Left lung (tissue), 10 donors: ENCODE data around the gene RIMS1. TPM values are rescaled to one million over a fixed set of nuclear protein-coding genes. Genes with fewer than 3 reads are reported as not detected.

Experiments
- ATAC-seq: fragments of 200-7000 bp; cut with Tn5 transposase; one replicate; pipeline ENCODE4 v1.9.1; 2020; ENCODE audit warnings: moderate library complexity
- DNase-seq, 4 donors: peaks; one replicate each; pipeline ENCODE4 v3.0.0-alpha.2; 2013 to 2020
- H3K27ac ChIP-seq, 2 donors: fragments of 200-600 bp; sonication (generic) in 1 of 2; one replicate each; pipeline versions ENCODE4 v1.5.0 to v1.8.0; 2020 to 2021
- H3K27me3 ChIP-seq, 2 donors: fragments of 200-600 bp; sonication (generic) in 1 of 2; one replicate each; pipeline versions ENCODE4 v1.5.0 to v1.8.0; 2020 to 2021
- H3K36me3 ChIP-seq, 2 donors: fragments of 200-600 bp; sonication (generic) in 1 of 2; one replicate each; pipeline versions ENCODE4 v1.5.0 to v1.8.0; 2020 to 2021
- H3K4me1 ChIP-seq, 2 donors: fragments of 200-600 bp; one replicate each; pipeline ENCODE4 v1.8.0; 2021
- H3K4me3 ChIP-seq, 2 donors: fragments of 200-600 bp; sonication (generic) in 1 of 2; one replicate each; pipeline versions ENCODE4 v1.5.0 to v1.8.0; 2020 to 2021; ENCODE audit warnings: mild to moderate bottlenecking in 1 of 2
- H3K9me3 ChIP-seq, 2 donors: fragments of 200-600 bp; sonication (generic) in 1 of 2; one replicate each; pipeline versions ENCODE4 v1.5.0 to v1.8.0; 2020 to 2021
- CTCF ChIP-seq, 2 donors: fragments of 200-600 bp; sonication (generic) in 1 of 2; IDR thresholded peaks; one replicate each; pipeline versions ENCODE4 v1.5.0 to v1.8.0; 2021; ENCODE audit warnings: antibody characterized with exemption in 2 of 2
- intact Hi-C, 2 donors: fragments of 100-400 bp; cut with DNase I; formaldehyde crosslinking; loops; one replicate each; pipeline versions ENCODE4 v1.11.2 to v1.14.2; 2022
- polyA plus RNA-seq, 6 donors: library from polyadenylated mRNA; unstranded; fragments of 120-200 nt; gene quantifications; one replicate each; pipeline ENCODE4 v1.2.1, GENCODE V29; 2013; ENCODE audit not compliant: insufficient read length in 6 of 6
- total RNA-seq, 2 donors: library from RNA; stranded (reverse); fragmentation: NEBNext Ultra II Directional; extraction: Animal tissue kit (Norgen Biotek cat#: 25700); gene quantifications; one replicate each; pipeline ENCODE4 v1.2.1, GENCODE V29; 2021
- donor health status: DM: no; HTN: yes; CAD: no.
- donor health status: DM: no; HTN: no; CAD: no.

RIMS1 gene
- total and polyA plus RNA-seq, 8 donors, result 0.50 to 2.0 (median 0.77) TPM

- TF ChIP-seq CTCF (IDR thresholded peaks at IDR 0.05), result no peak
- Histone ChIP-seq H3K4me3 (no peak overlapping the region), H3K4me1 (no peaks in the 10 kb centered on the region), H3K36me3 (no peaks in the 10 kb centered on the region), H3K9me3 (no peaks in the 10 kb centered on the region), H3K27ac (no peak overlapping the region), H3K27me3 (no peaks in the 10 kb centered on the region)
- no peak for ATAC-seq
- intact Hi-C loops, result no loop called here
- DNase-seq, result no peak
These were observed 490.4 kb downstream of the RIMS1 start for GRCh38 chr6:72376736-72377135.

DNA sequence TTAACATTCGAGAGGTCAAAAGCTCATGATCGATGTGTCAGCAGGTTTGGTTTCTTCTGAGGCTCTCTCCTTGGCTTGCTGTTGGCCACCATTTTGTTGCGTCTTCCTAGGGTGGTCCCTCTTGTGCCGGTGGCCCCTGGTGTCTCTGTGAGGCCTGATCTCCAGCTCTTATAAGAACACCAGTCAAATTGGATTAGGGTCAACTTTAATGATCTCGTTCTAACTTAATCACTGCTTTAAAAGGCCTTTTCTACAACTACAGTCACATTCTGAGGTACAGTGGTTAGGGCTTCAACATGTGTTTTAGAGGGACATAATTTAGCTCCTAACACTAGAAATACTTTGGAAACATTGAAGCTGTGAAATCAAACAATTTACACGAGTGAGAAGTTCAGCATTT lies 494.7 kb downstream of the RIMS1 start:
- H3K36me3 ChIP-seq, result no peaks in the 10 kb centered on the region
- no peak for ATAC-seq
- intact Hi-C loops, result no loop called here
- H3K4me1 ChIP-seq, result no peaks in the 10 kb centered on the region
- TF ChIP-seq CTCF (IDR thresholded peaks at IDR 0.05), result no peak
- H3K27ac ChIP-seq, result no peak overlapping the region
- no peak for DNase-seq
- H3K4me3 ChIP-seq, result no peak overlapping the region
- H3K27me3 ChIP-seq, result no peaks in the 10 kb centered on the region
- H3K9me3 ChIP-seq, result no peaks in the 10 kb centered on the region

- no peaks in the 10 kb centered on the region for H3K9me3 ChIP-seq
- no peaks in the 10 kb centered on the region for H3K4me1 ChIP-seq
- no peak overlapping the region for H3K27ac ChIP-seq
- no peak for DNase-seq
- no peaks in the 10 kb centered on the region for H3K36me3 ChIP-seq
- no peak overlapping the region for H3K4me3 ChIP-seq
- ATAC-seq, result no peak
- intact Hi-C loops, result no loop called here
- no peak for TF ChIP-seq CTCF (IDR thresholded peaks at IDR 0.05)
- H3K27me3 ChIP-seq, result no peaks in the 10 kb centered on the region
These were observed 496.5 kb downstream of the RIMS1 start for GRCh38 chr6:72382602-72383529.

- ATAC-seq (no peak), DNase-seq (no peak)
- Histone ChIP-seq H3K4me1 (no peaks in the 10 kb centered on the region), H3K4me3 (no peak overlapping the region), H3K36me3 (no peaks in the 10 kb centered on the region), H3K27me3 (no peaks in the 10 kb centered on the region), H3K27ac (no peak overlapping the region), H3K9me3 (no peaks in the 10 kb centered on the region)
- intact Hi-C loops, result no loop called here
- TF ChIP-seq CTCF (IDR thresholded peaks at IDR 0.05), result no peak
These were observed 500.0 kb downstream of the RIMS1 start for GRCh38 chr6:72386324-72386723.

GRCh38 chr6:72389698-72390097 lies 503.3 kb downstream of the RIMS1 start:
- no peaks in the 10 kb centered on the region for H3K9me3 ChIP-seq
- no peaks in the 10 kb centered on the region for H3K4me1 ChIP-seq
- no peak for ATAC-seq
- TF ChIP-seq CTCF (IDR thresholded peaks at IDR 0.05), result no peak
- H3K27me3 ChIP-seq, result no peaks in the 10 kb centered on the region
- no peaks in the 10 kb centered on the region for H3K36me3 ChIP-seq
- intact Hi-C loops, result no loop called here
- no peak for DNase-seq
- no peak overlapping the region for H3K27ac ChIP-seq
- no peak overlapping the region for H3K4me3 ChIP-seq
